Pancreas (tissue), 10 donors: ENCODE data around the gene PRRC2B. TPM values are rescaled to one million over a fixed set of nuclear protein-coding genes. Genes with fewer than 3 reads are reported as not detected.
"Not testable (repeated sequence)": the region's sequence is repeated elsewhere in the genome, so short reads cannot be mapped to it uniquely, and the experiment has no call there.

Experiments used
- ATAC-seq, 4 donors: fragments of 200-7000 bp; cut with Tn5 transposase; one replicate each; pipeline versions ENCODE4 v1.8.0 to v1.9.1; 2020; ENCODE audit warnings: mild to moderate bottlenecking in 4 of 4, moderate library complexity in 4 of 4
- DNase-seq, 6 donors: peaks; one replicate each; pipeline ENCODE4 v3.0.0-alpha.2; 2020
- FAIRE-seq: peaks from 2 replicates; lab custom pipeline; 2012; peaks lifted over from hg19 to GRCh38; lab: Jason Lieb, UNC
- H3K27ac ChIP-seq, 4 donors: fragments of 200-600 bp; sonication (generic); 1 replicate in 3 of 4; 2 replicates in 1 of 4; pipeline versions ENCODE4 v1.5.0 to v1.8.0; 2020
- H3K27me3 ChIP-seq, 4 donors: fragments of 200-600 bp; one replicate each; pipeline ENCODE4 v1.8.0; 2021
- H3K36me3 ChIP-seq, 3 donors: fragments of 200-600 bp; sonication (generic) in 1 of 3; one replicate each; pipeline versions ENCODE4 v1.5.0 to v1.8.0; 2020 to 2021
- H3K4me1 ChIP-seq, 3 donors: fragments of 200-600 bp; one replicate each; pipeline ENCODE4 v1.8.0; 2021
- H3K4me3 ChIP-seq, 4 donors: fragments of 200-600 bp; sonication (generic) in 2 of 4; one replicate each; pipeline versions ENCODE4 v1.5.0 to v1.8.0; 2020 to 2021
- H3K9me3 ChIP-seq, 4 donors: fragments of 200-600 bp; one replicate each; pipeline ENCODE4 v1.8.0; 2021
- WGBS, 2 donors: extraction: QIAGEN DNeasy Blood & Tissue Kit; methylation state at CpG; one replicate each; pipeline ENCODE4 v1.1.7; 2013; 5-methylcytosine and 5-hydroxymethylcytosine counted together
- intact Hi-C, 3 donors: fragments of 100-400 bp; cut with DNase I; formaldehyde crosslinking; loops; one replicate each; pipeline versions ENCODE4 v1.11.1 to v1.14.2; 2022
- polyA plus RNA-seq, 2 donors: library from polyadenylated mRNA; stranded (reverse); fragments of 200-250 nt; gene quantifications; one replicate each; pipeline ENCODE4 v1.2.3, GENCODE V29; 2013
- total RNA-seq, 6 donors: library from RNA; stranded (reverse); fragmentation: NEBNext Ultra II Directional in 4 of 6; extraction: Animal tissue kit (Norgen Biotek cat#: 25700) in 4 of 6; gene quantifications; one replicate each; pipeline versions ENCODE4 v1.2.1 to v1.2.4, GENCODE V29; 2021 to 2023
- TF ChIP-seq, protein P1 (sequence below), 4 donors: fragments of 200-600 bp; sonication (generic) in 3 of 4; IDR thresholded peaks; one replicate each; pipeline versions ENCODE4 v1.5.0 to v1.8.0; 2021; ENCODE audit warnings: antibody characterized with exemption in 4 of 4
- donor health status: healthy with polysubstance abuse.
- donor health status: DM: no; HTN: no; CAD: no; lungs with moderate emphysema.
- donor health status: DM: no; HTN: no; CAD: no.
- donor health status: control.
- donor health status: control.
- donor health status: Bipolar disorder and iron deficiency.
- donor health status: DM: yes; HTN: yes; CAD: no.
- donor health status: DM: no; HTN: no; CAD: no.
- donor health status: DM: no; HTN: no; CAD: no.
- donor health status: DM: yes; HTN: yes; CAD: no.

Gene PRRC2B
- total and polyA plus RNA-seq, 8 donors, result 44.8 to 132 (median 90.3) TPM

DNA sequence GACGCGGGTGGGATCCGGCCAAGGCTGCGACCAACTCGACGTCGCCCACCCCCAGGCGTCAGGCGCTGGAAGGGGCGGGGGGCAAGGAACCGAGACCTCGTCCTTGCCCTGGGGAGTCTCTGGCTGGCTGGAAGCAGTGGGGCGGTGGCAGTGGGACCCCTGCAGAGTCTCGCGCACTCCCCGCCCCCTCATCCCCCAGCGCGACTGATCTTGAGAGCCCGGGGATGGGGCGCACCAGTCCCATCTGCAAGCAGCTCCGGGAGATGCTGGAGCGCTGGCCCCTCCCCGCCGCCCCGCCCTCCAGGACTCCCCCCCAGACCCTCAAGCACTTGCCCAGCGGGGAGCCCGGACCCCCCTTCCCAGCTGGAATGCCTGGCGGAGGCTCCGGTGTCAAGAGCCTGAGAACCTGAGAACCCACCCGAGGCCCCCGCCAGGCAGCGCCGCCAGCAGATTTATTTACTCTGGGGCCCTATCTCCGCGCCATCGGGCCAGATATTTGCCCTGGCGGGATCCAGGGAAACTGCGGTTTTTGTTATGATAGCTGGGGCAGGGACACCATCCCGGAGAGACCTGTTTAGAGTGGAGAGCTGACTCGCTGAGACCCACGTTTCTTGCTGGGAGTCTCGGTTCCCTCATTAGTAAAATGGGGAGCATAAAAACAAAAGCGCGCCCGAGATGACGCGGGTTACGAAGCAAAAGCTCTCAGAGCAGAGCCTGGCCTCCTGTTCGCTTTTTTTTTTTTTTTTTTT, 152.6 kb downstream of the PRRC2B start:
- Histone ChIP-seq H3K4me3 (peak overlapping the region; percentile 28 to 55 (median 42)), H3K4me1 (peaks cover 0 to 5% (median 4%) of the 10 kb centered on the region in 3 donors), H3K9me3 (no peaks in the 10 kb centered on the region), H3K27ac (no peak overlapping the region), H3K36me3 (no peaks in the 10 kb centered on the region), H3K27me3 (no peaks in the 10 kb centered on the region)
- WGBS, 2 donors, result 2 to 4% methylated on average over 35 to 49 of the region's 49 CpGs
- TF ChIP-seq, protein P1, sequence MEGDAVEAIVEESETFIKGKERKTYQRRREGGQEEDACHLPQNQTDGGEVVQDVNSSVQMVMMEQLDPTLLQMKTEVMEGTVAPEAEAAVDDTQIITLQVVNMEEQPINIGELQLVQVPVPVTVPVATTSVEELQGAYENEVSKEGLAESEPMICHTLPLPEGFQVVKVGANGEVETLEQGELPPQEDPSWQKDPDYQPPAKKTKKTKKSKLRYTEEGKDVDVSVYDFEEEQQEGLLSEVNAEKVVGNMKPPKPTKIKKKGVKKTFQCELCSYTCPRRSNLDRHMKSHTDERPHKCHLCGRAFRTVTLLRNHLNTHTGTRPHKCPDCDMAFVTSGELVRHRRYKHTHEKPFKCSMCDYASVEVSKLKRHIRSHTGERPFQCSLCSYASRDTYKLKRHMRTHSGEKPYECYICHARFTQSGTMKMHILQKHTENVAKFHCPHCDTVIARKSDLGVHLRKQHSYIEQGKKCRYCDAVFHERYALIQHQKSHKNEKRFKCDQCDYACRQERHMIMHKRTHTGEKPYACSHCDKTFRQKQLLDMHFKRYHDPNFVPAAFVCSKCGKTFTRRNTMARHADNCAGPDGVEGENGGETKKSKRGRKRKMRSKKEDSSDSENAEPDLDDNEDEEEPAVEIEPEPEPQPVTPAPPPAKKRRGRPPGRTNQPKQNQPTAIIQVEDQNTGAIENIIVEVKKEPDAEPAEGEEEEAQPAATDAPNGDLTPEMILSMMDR (IDR thresholded peaks at IDR 0.05), result no peak
- ATAC-seq (peak in 3 of 4 donors; percentile 24 to 38 (median 25)), FAIRE-seq (no peak), DNase-seq (peak in 3 of 6 donors; percentile 40 to 84 (median 65))
- intact Hi-C loops, result no loop called here

DNA sequence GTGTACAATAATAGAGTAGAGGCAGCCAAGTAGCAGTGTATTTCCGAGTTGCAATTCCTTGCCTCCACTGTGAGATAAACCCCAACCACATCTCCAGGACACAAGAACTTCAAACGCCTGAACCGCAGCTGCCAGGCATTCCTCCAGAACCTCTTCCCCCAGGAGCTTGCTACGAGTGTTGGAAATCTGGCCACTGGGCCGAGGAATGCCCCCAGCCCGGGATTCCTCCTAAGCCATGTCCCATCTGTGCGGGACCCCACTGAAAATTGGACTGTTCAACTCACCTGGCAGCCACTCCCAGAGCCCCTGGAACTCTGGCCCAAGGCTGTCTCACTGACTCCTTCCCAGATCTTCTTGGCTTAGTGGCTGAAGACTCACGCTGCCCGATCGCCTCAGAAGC, 155.3 kb downstream of the PRRC2B start:
- intact Hi-C loops, H3K4me1 ChIP-seq, FAIRE-seq, ATAC-seq, H3K27me3 ChIP-seq, H3K27ac ChIP-seq, H3K36me3 ChIP-seq, H3K9me3 ChIP-seq, DNase-seq, H3K4me3 ChIP-seq: not testable (repeated sequence)
- WGBS, 2 donors, result 94 to 95% methylated on average over 10 of the region's 10 CpGs

Other genes with a start within 250 kb of the PRRC2B start
- gene FAM78A, start 117.6 kb upstream of the PRRC2B start, total RNA-seq, result 1 to 10 TPM in 3 of 6 donors, under 1 TPM in 3; 0.37 to 3.9 (median 0.93) TPM
- gene FAM78A, start 117.6 kb upstream of the PRRC2B start, polyA plus RNA-seq, result under 1 TPM; 0.45 to 0.76 TPM
- gene PLPP7, start 104.4 kb upstream of the PRRC2B start, total RNA-seq, result 1 to 10 TPM in 4 of 6 donors, under 1 TPM in 2; 0.38 to 2.0 (median 1.3) TPM
- gene PLPP7, start 104.4 kb upstream of the PRRC2B start, polyA plus RNA-seq, result 1 to 10 TPM in 1 of 2 donors, under 1 TPM in 1; 0.94 to 2.5 TPM
- gene POMT1, start 108.8 kb downstream of the PRRC2B start, total RNA-seq, result 10 to 100 TPM; 11.3 to 19.7 (median 16.2) TPM
- gene POMT1, start 108.8 kb downstream of the PRRC2B start, polyA plus RNA-seq, result 10 to 100 TPM; 47.9 to 66.5 TPM
- 10 to 100 TPM; 11.2 to 18.7 (median 17.7) TPM for gene UCK1, start 137.2 kb downstream of the PRRC2B start, total RNA-seq
- gene UCK1, start 137.2 kb downstream of the PRRC2B start, polyA plus RNA-seq, result 10 to 100 TPM; 24.6 to 31.2 TPM
- 1 to 10 TPM; 2.3 to 4.1 (median 3.2) TPM for gene PRRT1B, start 151.4 kb downstream of the PRRC2B start, total RNA-seq
- 1 to 10 TPM; 2.5 to 5.0 TPM for gene PRRT1B, start 151.4 kb downstream of the PRRC2B start, polyA plus RNA-seq